Measurements from ENCODE around the gene MS4A3.

DNA sequence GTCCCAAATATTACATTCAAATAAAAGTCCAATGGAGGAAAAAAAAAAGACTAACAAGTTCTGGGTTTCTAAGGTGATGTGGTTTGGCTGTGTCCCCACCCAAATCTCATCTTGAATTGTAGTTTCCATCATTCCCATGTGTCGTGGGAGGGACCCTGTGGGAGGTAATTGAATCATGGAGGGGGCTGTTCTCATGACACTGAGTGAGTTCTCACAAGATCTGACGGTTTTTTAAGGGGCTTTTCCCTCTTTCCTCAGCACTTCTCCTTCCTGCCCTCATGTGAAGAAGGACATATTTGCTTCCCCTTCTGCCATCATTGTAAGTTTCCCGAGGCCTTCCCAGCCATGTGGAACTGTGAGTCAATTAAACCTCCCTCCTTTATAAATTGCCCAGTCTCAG, 24.1 kb downstream of the MS4A3 start:
- TF ChIP-seq, protein P1, sequence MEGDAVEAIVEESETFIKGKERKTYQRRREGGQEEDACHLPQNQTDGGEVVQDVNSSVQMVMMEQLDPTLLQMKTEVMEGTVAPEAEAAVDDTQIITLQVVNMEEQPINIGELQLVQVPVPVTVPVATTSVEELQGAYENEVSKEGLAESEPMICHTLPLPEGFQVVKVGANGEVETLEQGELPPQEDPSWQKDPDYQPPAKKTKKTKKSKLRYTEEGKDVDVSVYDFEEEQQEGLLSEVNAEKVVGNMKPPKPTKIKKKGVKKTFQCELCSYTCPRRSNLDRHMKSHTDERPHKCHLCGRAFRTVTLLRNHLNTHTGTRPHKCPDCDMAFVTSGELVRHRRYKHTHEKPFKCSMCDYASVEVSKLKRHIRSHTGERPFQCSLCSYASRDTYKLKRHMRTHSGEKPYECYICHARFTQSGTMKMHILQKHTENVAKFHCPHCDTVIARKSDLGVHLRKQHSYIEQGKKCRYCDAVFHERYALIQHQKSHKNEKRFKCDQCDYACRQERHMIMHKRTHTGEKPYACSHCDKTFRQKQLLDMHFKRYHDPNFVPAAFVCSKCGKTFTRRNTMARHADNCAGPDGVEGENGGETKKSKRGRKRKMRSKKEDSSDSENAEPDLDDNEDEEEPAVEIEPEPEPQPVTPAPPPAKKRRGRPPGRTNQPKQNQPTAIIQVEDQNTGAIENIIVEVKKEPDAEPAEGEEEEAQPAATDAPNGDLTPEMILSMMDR (IDR thresholded peaks at IDR 0.05): no peak
- no peak for TF ChIP-seq POLR2A (IDR thresholded peaks at IDR 0.05)
